Measurements from ENCODE around the gene SRRM3. TPM values are rescaled to one million over a fixed set of nuclear protein-coding genes. Genes with fewer than 3 reads are reported as not detected.
"Not testable (repeated sequence)": the region's sequence is repeated elsewhere in the genome, so short reads cannot be mapped to it uniquely, and the experiment has no call there.

The SRRM3 gene
- total and polyA plus RNA-seq, 8 donors = 0.37 to 6.4 (median 5.3) TPM; not detected in 2

GRCh38 chr7:76241141-76241540, 39.4 kb downstream of the SRRM3 start:
- no peaks in the 10 kb centered on the region for H3K4me1 ChIP-seq
- H3K27me3 ChIP-seq = peaks cover 0 to 44% (median 16%) of the 10 kb centered on the region in 3 donors
- DNase-seq = no peak
- no peak overlapping the region for H3K4me3 ChIP-seq
- WGBS, 5 donors = 82 to 89% (median 84%) methylated on average over 3 to 5 of the region's 5 CpGs
- H3K9me3 ChIP-seq = no peaks in the 10 kb centered on the region
- no peak overlapping the region for H3K27ac ChIP-seq
- no peaks in the 10 kb centered on the region for H3K36me3 ChIP-seq
- intact Hi-C loops (cut with DNase I; ENCODE audit: low total_unique reads) = no loop called here
- TF ChIP-seq EP300 (IDR thresholded peaks at IDR 0.05) (no peak), POLR2AphosphoS5 (IDR thresholded peaks at IDR 0.05) (no peak), CTCF (IDR thresholded peaks at IDR 0.05) (no peak), POLR2A (IDR thresholded peaks at IDR 0.05) (no peak)

- H3K4me3 ChIP-seq; H3K9me3 ChIP-seq; DNase-seq; H3K4me1 ChIP-seq; intact Hi-C loops (cut with DNase I; ENCODE audit: low total_unique reads); H3K27ac ChIP-seq; H3K36me3 ChIP-seq: not testable (repeated sequence)
- peaks cover 0 to 37% (median 4%) of the 10 kb centered on the region in 3 donors for H3K27me3 ChIP-seq
- 92 to 95% (median 94%) methylated on average over 5 of the region's 5 CpGs for WGBS, 5 donors
Measured at GRCh38 chr7:76242517-76243063, 40.9 kb downstream of the SRRM3 start.

- H3K4me1 ChIP-seq = peaks cover 0 to 3% (median 3%) of the 10 kb centered on the region in 4 donors
- peaks cover 0 to 19% (median 0%) of the 10 kb centered on the region in 3 donors for H3K27me3 ChIP-seq
- intact Hi-C loops (cut with DNase I; ENCODE audit: low total_unique reads) = no loop called here
- no peak overlapping the region for H3K4me3 ChIP-seq
- no peaks in the 10 kb centered on the region for H3K36me3 ChIP-seq
- no peak overlapping the region for H3K27ac ChIP-seq
- H3K9me3 ChIP-seq = no peaks in the 10 kb centered on the region
- TF ChIP-seq EP300 (IDR thresholded peaks at IDR 0.05) = no peak
- no peak for DNase-seq
- 23 to 42% (median 30%) methylated on average over 3 of the region's 3 CpGs for WGBS, 5 donors
Measured at GRCh38 chr7:76244781-76245391, 43.2 kb downstream of the SRRM3 start.

- Histone ChIP-seq H3K36me3 (no peaks in the 10 kb centered on the region), H3K4me1 (peaks cover 0 to 8% (median 6%) of the 10 kb centered on the region in 4 donors), H3K9me3 (no peaks in the 10 kb centered on the region), H3K4me3 (no peak overlapping the region), H3K27ac (no peak overlapping the region), H3K27me3 (peaks cover 0 to 30% (median 0%) of the 10 kb centered on the region in 3 donors)
- WGBS, 5 donors = 49 to 59% (median 53%) methylated on average over 5 of the region's 5 CpGs
- no peak for DNase-seq
- intact Hi-C loops (cut with DNase I; ENCODE audit: low total_unique reads) = no loop called here
- TF ChIP-seq EP300 (IDR thresholded peaks at IDR 0.05) (no peak), POLR2AphosphoS5 (IDR thresholded peaks at IDR 0.05) (no peak), CTCF (IDR thresholded peaks at IDR 0.05) (no peak), POLR2A (IDR thresholded peaks at IDR 0.05) (no peak)
Measured at GRCh38 chr7:76246804-76247389, 45.2 kb downstream of the SRRM3 start.

GRCh38 chr7:76247938-76248337, 46.2 kb downstream of the SRRM3 start:
- TF ChIP-seq CTCF (IDR thresholded peaks at IDR 0.05) (no peak), POLR2A (IDR thresholded peaks at IDR 0.05) (no peak), EP300 (IDR thresholded peaks at IDR 0.05) (no peak), POLR2AphosphoS5 (IDR thresholded peaks at IDR 0.05) (no peak)
- Histone ChIP-seq H3K36me3 (no peaks in the 10 kb centered on the region), H3K27ac (no peak overlapping the region), H3K4me3 (no peak overlapping the region), H3K27me3 (peaks cover 0 to 31% (median 0%) of the 10 kb centered on the region in 3 donors), H3K9me3 (no peaks in the 10 kb centered on the region), H3K4me1 (peaks cover 0 to 8% (median 6%) of the 10 kb centered on the region in 4 donors)
- WGBS, 5 donors = 90 to 95% (median 91%) methylated on average over 10 of the region's 10 CpGs
- intact Hi-C loops (cut with DNase I; ENCODE audit: low total_unique reads) = no loop called here
- DNase-seq = no peak

Data from stomach (tissue), 9 donors.